H9 (cell line): ENCODE measurements around the gene KIAA0753. TPM values are rescaled to one million over a fixed set of nuclear protein-coding genes. Genes with fewer than 3 reads are reported as not detected.

Source experiments
- DNase-seq: peaks from one replicate; pipeline ENCODE4 v3.0.0-alpha.2; 2017
- H2AFZ ChIP-seq: one replicate; pipeline ENCODE4 v1.6.1; 2013; ENCODE audit warnings: mild to moderate bottlenecking, low read length, control low read depth, moderate library complexity
- H2AK5ac ChIP-seq: 2 replicates; pipeline ENCODE4 v1.6.1; 2013; ENCODE audit warnings: low read length, control low read depth, mixed read lengths; ENCODE audit not compliant: insufficient read length
- H2BK120ac ChIP-seq: one replicate; pipeline ENCODE4 v1.6.1; 2013; ENCODE audit warnings: low read depth, mild to moderate bottlenecking, low read length, control low read depth, inconsistent platforms; ENCODE audit not compliant: poor library complexity, severe bottlenecking
- H2BK12ac ChIP-seq: 2 replicates; pipeline ENCODE4 v1.6.1; 2013; ENCODE audit warnings: low read length, control low read depth, mixed read lengths, low read depth; ENCODE audit not compliant: insufficient read length
- H2BK15ac ChIP-seq: 2 replicates; pipeline ENCODE4 v1.6.1; 2013; ENCODE audit warnings: low read depth, low read length, control low read depth
- H2BK20ac ChIP-seq: one replicate; pipeline ENCODE4 v1.6.1; 2013; ENCODE audit warnings: low read depth, mild to moderate bottlenecking, low read length, control low read depth, inconsistent platforms; ENCODE audit not compliant: poor library complexity, severe bottlenecking
- H2BK5ac ChIP-seq: 2 replicates; pipeline ENCODE4 v1.6.1; 2013; ENCODE audit warnings: low read length, control low read depth, mixed read lengths; ENCODE audit not compliant: insufficient read length
- H3K14ac ChIP-seq: 2 replicates; pipeline ENCODE4 v1.6.1; 2013; ENCODE audit warnings: low read length, control low read depth; ENCODE audit not compliant: insufficient read depth
- H3K18ac ChIP-seq: 2 replicates; pipeline ENCODE4 v1.6.1; 2013; ENCODE audit warnings: low read depth, mild to moderate bottlenecking, mixed read lengths, low read length, control low read depth; ENCODE audit not compliant: insufficient read length
- H3K23ac ChIP-seq: 2 replicates; pipeline ENCODE4 v1.6.1; 2013; ENCODE audit warnings: low read length, control low read depth, mixed read lengths, low read depth; ENCODE audit not compliant: insufficient read length
- H3K23me2 ChIP-seq: 2 replicates; pipeline ENCODE4 v1.6.1; 2013; ENCODE audit warnings: low read depth, mild to moderate bottlenecking, mixed read lengths, low read length, control low read depth; ENCODE audit not compliant: insufficient read length, poor library complexity, severe bottlenecking
- H3K27ac ChIP-seq: 2 replicates; pipeline ENCODE4 v1.5.1; 2013; ENCODE audit warnings: low read length, control low read depth, mixed read lengths, low read depth; ENCODE audit not compliant: insufficient read length
- H3K27me3 ChIP-seq: 2 replicates; pipeline ENCODE4 v1.6.1; 2013; ENCODE audit warnings: low read length, control low read depth, inconsistent platforms; ENCODE audit not compliant: insufficient read depth
- H3K4ac ChIP-seq: 2 replicates; pipeline ENCODE4 v1.6.1; 2013; ENCODE audit warnings: low read depth, mild to moderate bottlenecking, control low read depth, inconsistent platforms, low read length, moderate library complexity
- H3K4me1 ChIP-seq: 2 replicates; pipeline ENCODE4 v1.6.1; 2013; ENCODE audit warnings: low read length, control low read depth, inconsistent platforms; ENCODE audit not compliant: insufficient read depth
- H3K4me2 ChIP-seq: 2 replicates; pipeline ENCODE4 v1.6.1; 2013; ENCODE audit warnings: low read length, control low read depth, mixed read lengths; ENCODE audit not compliant: insufficient read length, insufficient read depth
- H3K56ac ChIP-seq: 2 replicates; pipeline ENCODE4 v1.6.1; 2013; ENCODE audit warnings: low read depth, mild to moderate bottlenecking, mixed read lengths, low read length, control low read depth; ENCODE audit not compliant: insufficient read length
- H3K79me1 ChIP-seq: 2 replicates; pipeline ENCODE4 v1.6.1; 2013; ENCODE audit warnings: low read depth, mild to moderate bottlenecking, moderate library complexity, low read length, control low read depth, inconsistent platforms; ENCODE audit not compliant: insufficient read depth, poor library complexity, severe bottlenecking
- H3K79me2 ChIP-seq: 2 replicates; pipeline ENCODE4 v1.6.1; 2013; ENCODE audit warnings: low read length, control low read depth, inconsistent platforms; ENCODE audit not compliant: insufficient read depth
- H3K9ac ChIP-seq: 2 replicates; pipeline ENCODE4 v1.6.1; 2013; ENCODE audit warnings: low read length, control low read depth, mixed read lengths; ENCODE audit not compliant: insufficient read length; ENCODE audit errors: extremely low read depth
- H3K9me3 ChIP-seq: one replicate; pipeline ENCODE4 v1.6.1; 2013; ENCODE audit warnings: low read depth, low read length, inconsistent platforms; ENCODE audit not compliant: control insufficient read depth
- H3T11ph ChIP-seq: one replicate; pipeline ENCODE4 v1.6.1; 2013; ENCODE audit warnings: mild to moderate bottlenecking, low read length, control low read depth, inconsistent platforms
- H4K20me1 ChIP-seq: one replicate; pipeline ENCODE4 v1.6.1; 2013; ENCODE audit not compliant: control insufficient read depth, insufficient read length, insufficient read depth
- H4K5ac ChIP-seq: 2 replicates; pipeline ENCODE4 v1.6.1; 2013; ENCODE audit warnings: low read depth, mild to moderate bottlenecking, mixed read lengths, low read length, control low read depth; ENCODE audit not compliant: insufficient read length
- H4K8ac ChIP-seq: replicated peaks from 2 replicates; pipeline ENCODE4 v1.6.1; 2013; ENCODE audit warnings: low read length, control low read depth, mixed read lengths, low read depth; ENCODE audit not compliant: insufficient read length
- H4K91ac ChIP-seq: 2 replicates; pipeline ENCODE4 v1.6.1; 2013; ENCODE audit warnings: low read depth, mild to moderate bottlenecking, moderate library complexity, mixed read lengths, low read length, control low read depth; ENCODE audit not compliant: insufficient read length
- H3K27ac Mint-ChIP-seq, 3 experiments: 2 replicates in 2 of 3; 3 replicates in 1 of 3; pipeline ENCODE4 v1.8.0; 2020 to 2021; ENCODE audit warnings: mixed read lengths in 3 of 3, mild to moderate bottlenecking in 1 of 3, moderate library complexity in 1 of 3
- H3K27me3 Mint-ChIP-seq: 2 replicates; pipeline ENCODE4 v1.8.0; 2021; ENCODE audit warnings: low read depth, mild to moderate bottlenecking, moderate library complexity, mixed read lengths
- H3K36me3 Mint-ChIP-seq, 3 experiments: 2 replicates in 2 of 3; 3 replicates in 1 of 3; pipeline ENCODE4 v1.8.0; 2020 to 2021; ENCODE audit warnings: low read depth in 3 of 3, mixed read lengths in 3 of 3; ENCODE audit not compliant: insufficient read depth in 1 of 3
- H3K4me1 Mint-ChIP-seq, 2 experiments: 2 replicates each; pipeline ENCODE4 v1.8.0; 2020; ENCODE audit warnings: mixed read lengths in 2 of 2
- H3K4me3 Mint-ChIP-seq, 2 experiments: 2 replicates in 1 of 2; 3 replicates in 1 of 2; pipeline ENCODE4 v1.8.0; 2020 to 2021; ENCODE audit warnings: mild to moderate bottlenecking in 2 of 2, mixed read lengths in 2 of 2, moderate library complexity in 1 of 2
- H3K9me3 Mint-ChIP-seq, 2 experiments: 2 replicates in 1 of 2; 3 replicates in 1 of 2; pipeline ENCODE4 v1.8.0; 2020; ENCODE audit warnings: mild to moderate bottlenecking in 2 of 2, mixed read lengths in 2 of 2, moderate library complexity in 1 of 2
- CTCF ChIP-seq: fragments of 200-600 bp; sonication (generic); conservative IDR thresholded peaks from 3 replicates; pipeline ENCODE4 v1.8.0; 2021; ENCODE audit warnings: antibody characterized with exemption, mild to moderate bottlenecking
- WGBS: extraction: QIAGEN DNeasy Blood & Tissue Kit; methylation state at CpG from one replicate; pipeline ENCODE4 v1.1.7; 2013; ENCODE audit warnings: missing lambda C conversion rate, low lambda C conversion rate, mixed read lengths; ENCODE audit not compliant: insufficient read length; ENCODE audit errors: extremely low coverage; 5-methylcytosine and 5-hydroxymethylcytosine counted together
- total RNA-seq: library from RNA; stranded (reverse); gene quantifications from 2 replicates; pipeline ENCODE4 v1.2.1, GENCODE V29; 2021

KIAA0753 gene
- total RNA-seq, 1 experiment from 2014 or later, result 37.2 TPM

- DNase-seq, result no peak
- H3K4me3 Mint-ChIP-seq, result no peak overlapping the region
Measured at GRCh38 chr17:6627019-6627418, 13.5 kb downstream of the KIAA0753 start.

More at GRCh38 chr17:6627019-6627418, 13.5 kb downstream of the KIAA0753 start:
- no peak overlapping the region for H3K27ac ChIP-seq
- no peak overlapping the region for H2BK20ac ChIP-seq
- no CpG with 5 or more reads among the region's 1 CpG for WGBS
- H3K27me3 ChIP-seq, result no peaks in the 10 kb centered on the region
- H4K91ac ChIP-seq, result no peak overlapping the region
- H2AK5ac ChIP-seq, result no peak overlapping the region
- H3T11ph ChIP-seq, result no peak overlapping the region
- H3K18ac ChIP-seq, result no peak overlapping the region
- H4K5ac ChIP-seq, result no peak overlapping the region
- no peak overlapping the region for H2BK15ac ChIP-seq
- no peak for TF ChIP-seq CTCF
- no peak overlapping the region for H4K8ac ChIP-seq
- Mint-ChIP-seq H3K27me3 (no peaks in the 10 kb centered on the region), H3K4me1 (no peaks in the 10 kb centered on the region), H3K9me3 (no peaks in the 10 kb centered on the region), H3K27ac (no peak overlapping the region), H3K36me3 (peaks cover 7 to 69% (median 46%) of the 10 kb centered on the region in 3 experiments; a peak in 6 of 7 replicates)
- H2BK120ac ChIP-seq, result no peak overlapping the region
- no peak overlapping the region for H2BK12ac ChIP-seq
- no peak overlapping the region for H2AFZ ChIP-seq
- H3K9ac ChIP-seq, result no peak overlapping the region
- no peak overlapping the region for H3K4ac ChIP-seq
- H3K23ac ChIP-seq, result no peak overlapping the region
- no peaks in the 10 kb centered on the region for H4K20me1 ChIP-seq
- H3K4me2 ChIP-seq, result no peak overlapping the region
- H3K79me1 ChIP-seq, result peaks cover 3% of the 10 kb centered on the region
- no peak overlapping the region for H3K56ac ChIP-seq
- no peaks in the 10 kb centered on the region for H3K23me2 ChIP-seq
- no peaks in the 10 kb centered on the region for H3K9me3 ChIP-seq
- H3K14ac ChIP-seq, result no peak overlapping the region
- no peak overlapping the region for H2BK5ac ChIP-seq
- no peaks in the 10 kb centered on the region for H3K79me2 ChIP-seq
- no peaks in the 10 kb centered on the region for H3K4me1 ChIP-seq
